Measurements from ENCODE around the gene ASIP.
"Not testable (repeated sequence)": the region's sequence is repeated elsewhere in the genome, so short reads cannot be mapped to it uniquely, and the experiment has no call there.

ASIP gene

GRCh38 chr20:34290471-34290870 lies 49.2 kb downstream of the ASIP start:
- no peak for DNase-seq

- DNase-seq: no peak
Observed at GRCh38 chr20:34292496-34292895, 51.3 kb downstream of the ASIP start.

DNA sequence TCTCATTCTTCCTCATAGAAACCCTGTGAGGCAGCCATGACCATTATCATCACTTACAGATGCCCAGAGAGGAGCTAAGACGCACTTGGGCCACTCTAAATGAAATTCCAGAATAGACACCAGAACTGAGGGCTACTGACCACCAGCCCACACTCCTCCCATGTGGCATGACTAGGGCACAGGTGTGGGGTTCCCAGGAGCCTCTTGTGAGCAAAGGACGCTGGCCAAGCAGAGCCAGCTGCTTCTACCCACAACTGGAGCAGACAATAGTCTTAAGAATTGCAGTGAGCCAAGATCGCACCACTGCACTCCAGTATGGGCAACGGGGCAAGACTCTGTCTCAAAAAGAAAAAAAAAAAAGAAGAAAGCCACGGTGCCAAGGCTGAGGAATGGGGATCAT lies 51.9 kb downstream of the ASIP start:
- DNase-seq: no peak

GRCh38 chr20:34293589-34293988 lies 52.4 kb downstream of the ASIP start:
- DNase-seq: no peak

GRCh38 chr20:34294563-34294962 lies 53.3 kb downstream of the ASIP start:
- DNase-seq: no peak

DNA sequence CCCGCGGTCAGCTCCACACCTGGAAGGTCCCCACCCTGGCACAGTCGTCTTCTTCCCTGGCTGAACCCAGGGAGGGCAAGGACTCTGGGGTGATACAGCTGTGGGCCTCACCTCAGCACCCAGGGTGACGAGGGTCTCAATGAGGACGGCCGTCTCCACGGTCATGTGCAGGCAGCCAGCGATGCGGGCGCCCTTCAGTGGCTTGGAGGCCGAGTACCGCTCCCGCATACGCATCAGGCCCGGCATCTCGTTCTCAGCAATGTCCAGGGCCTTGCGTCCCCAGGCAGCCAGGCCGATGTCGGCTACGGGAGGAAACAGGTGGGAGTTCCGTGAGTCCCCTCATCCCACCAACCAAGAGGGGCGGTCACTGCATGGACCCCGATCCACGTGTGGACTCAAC lies 54.1 kb downstream of the ASIP start:
- no peak for DNase-seq

DNA sequence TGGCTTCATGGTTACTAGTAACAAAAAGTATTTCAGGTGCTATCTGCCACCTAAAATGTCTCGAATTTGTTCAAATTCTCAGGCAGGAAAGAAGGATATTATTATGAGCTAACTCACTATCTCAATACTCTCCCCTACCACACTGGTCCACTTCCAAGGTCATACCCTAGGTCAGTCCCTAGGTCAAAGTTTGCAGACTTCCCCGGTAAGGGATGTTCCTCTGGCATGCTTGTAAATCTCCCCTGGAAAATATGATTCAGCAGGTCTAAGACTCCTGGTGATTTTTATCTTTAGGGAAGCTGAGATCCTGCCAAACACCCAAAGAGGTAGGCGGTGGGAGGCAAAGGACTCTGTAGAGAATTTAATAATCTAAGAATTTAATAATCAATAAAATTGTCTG lies 55.2 kb downstream of the ASIP start:
- no peak for DNase-seq

GRCh38 chr20:34298294-34298784 lies 57.1 kb downstream of the ASIP start:
- DNase-seq: not testable (repeated sequence)

- no peak for DNase-seq
Observed at GRCh38 chr20:34299556-34300255, 58.5 kb downstream of the ASIP start.

- no peak for DNase-seq
Observed at GRCh38 chr20:34300256-34300806, 59.1 kb downstream of the ASIP start.

- DNase-seq: no peak
Observed at GRCh38 chr20:34300809-34301586, 59.8 kb downstream of the ASIP start.

DNA sequence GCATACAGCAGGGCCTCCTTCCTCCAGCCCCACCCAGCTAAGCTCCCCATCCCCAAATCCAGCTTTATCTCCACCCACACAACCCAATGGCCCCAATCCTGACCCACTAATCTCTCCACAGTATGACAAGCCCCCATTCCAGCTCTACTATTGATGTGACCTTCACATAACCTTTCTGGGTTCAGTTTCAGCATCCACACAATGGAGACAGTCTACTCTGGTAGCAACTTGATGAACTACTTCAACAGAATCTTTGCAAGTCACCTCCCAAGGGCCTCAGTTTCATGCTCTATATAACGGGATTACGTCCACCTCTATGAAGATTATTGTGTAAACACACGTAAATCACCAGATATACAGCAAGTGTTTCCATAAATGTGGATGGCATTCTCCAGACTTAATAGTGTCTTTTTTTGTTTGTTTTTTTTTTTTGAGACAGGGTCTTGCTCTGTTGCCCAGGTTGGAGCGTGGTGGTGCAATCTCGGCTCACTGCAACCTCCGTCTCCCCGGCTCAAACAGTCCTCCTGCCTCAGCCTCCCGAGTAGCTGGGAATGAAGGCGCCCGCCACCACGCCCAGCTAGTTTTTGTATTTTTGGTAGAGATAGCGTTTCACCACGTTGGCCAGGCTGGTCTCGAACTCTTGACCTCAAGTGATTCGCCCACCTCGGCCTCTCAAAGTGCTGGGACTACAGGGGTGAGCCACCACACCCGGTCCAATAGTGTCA lies 60.5 kb downstream of the ASIP start:
- DNase-seq: no peak

DNA sequence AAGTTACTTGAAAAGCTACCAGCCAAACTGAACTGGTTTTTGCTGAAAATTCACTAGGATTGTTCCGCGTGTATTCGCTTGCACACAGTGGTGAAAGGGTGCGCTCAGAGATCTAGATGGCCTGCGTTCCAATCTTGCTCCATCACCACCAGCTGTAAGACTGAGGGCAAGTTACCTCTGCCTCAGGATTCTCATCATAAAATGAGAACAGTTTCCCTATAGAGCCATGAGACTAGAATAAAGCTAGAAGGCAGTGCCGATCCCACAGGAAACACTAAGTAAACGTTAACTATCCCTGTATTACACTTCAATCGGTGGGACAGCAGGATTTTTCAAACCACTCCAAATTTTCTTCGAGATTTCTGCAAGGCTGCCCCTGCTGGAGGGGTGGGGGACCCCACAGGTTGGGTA lies 61.1 kb downstream of the ASIP start:
- no peak for DNase-seq

- DNase-seq: peak; percentile 93
Observed at GRCh38 chr20:34302723-34303533, 61.7 kb downstream of the ASIP start, which contains the start of gene AHCY. Gene AHCY, minus strand, starts transcription at chr20:34303355. Its CDS starts 85 bp downstream, at chr20:34303270.

- no peak for DNase-seq
Observed at GRCh38 chr20:34305333-34306230, 64.4 kb downstream of the ASIP start.

- DNase-seq: no peak
Observed at GRCh38 chr20:34309691-34310090, 68.5 kb downstream of the ASIP start.

- DNase-seq: no peak
Observed at GRCh38 chr20:34310481-34311117, 69.4 kb downstream of the ASIP start.

GRCh38 chr20:34311118-34312023 lies 70.1 kb downstream of the ASIP start:
- DNase-seq: no peak

DNA sequence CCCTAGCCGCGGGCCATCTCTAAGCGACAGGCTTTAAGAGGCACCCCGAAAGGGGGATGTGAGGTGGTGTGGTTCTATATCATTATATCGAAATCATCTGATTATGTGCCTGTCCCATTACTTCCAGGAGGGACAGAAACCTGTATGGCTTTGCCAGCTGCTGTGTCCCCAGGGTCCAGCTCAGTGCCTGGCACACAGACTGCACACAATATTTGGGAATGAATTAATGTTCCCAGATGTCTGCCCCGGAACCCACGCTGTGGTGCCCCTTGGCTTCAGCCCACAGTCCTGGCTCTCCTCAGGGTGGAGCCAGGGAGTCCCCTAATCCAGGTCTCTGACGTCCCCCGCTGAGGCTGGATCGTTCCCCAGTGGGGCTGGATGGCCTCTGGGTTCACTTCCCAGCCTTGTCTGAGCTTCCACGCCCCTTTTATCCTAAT lies 70.8 kb downstream of the ASIP start:
- DNase-seq: no peak
